ENCODE measurements around the gene ZNF428.

The ZNF428 gene

GRCh38 chr19:43616306-43616705, 3.1 kb downstream of the ZNF428 start:
- DNase-seq: no peak

- DNase-seq: no peak
Observed at GRCh38 chr19:43612374-43612773, 7.1 kb downstream of the ZNF428 start.

- no peak for DNase-seq
Observed at GRCh38 chr19:43611788-43612187, 7.6 kb downstream of the ZNF428 start, which contains the start of gene SRRM5. TSS of gene SRRM5 (plus strand) at chr19:43612088. CDS start at chr19:43612122, 34 bp downstream.

GRCh38 chr19:43610493-43610892, 8.9 kb downstream of the ZNF428 start:
- no peak for DNase-seq

GRCh38 chr19:43609872-43610271, 9.6 kb downstream of the ZNF428 start:
- DNase-seq: no peak

- no peak for DNase-seq
Observed at GRCh38 chr19:43607238-43608205, 11.9 kb downstream of the ZNF428 start.

- no peak for DNase-seq
Observed at GRCh38 chr19:43606569-43607229, 12.7 kb downstream of the ZNF428 start.

GRCh38 chr19:43605875-43606568, 13.4 kb downstream of the ZNF428 start:
- DNase-seq: no peak

- peak in 1 of 2 experiments; percentile 17 for DNase-seq
Observed at GRCh38 chr19:43600326-43600725, 19.1 kb downstream of the ZNF428 start.

- DNase-seq: peak in 1 of 2 experiments; percentile 17
Observed at GRCh38 chr19:43599635-43600295, 19.7 kb downstream of the ZNF428 start.

- DNase-seq: no peak
Observed at GRCh38 chr19:43598445-43599240, 20.8 kb downstream of the ZNF428 start.

- DNase-seq: no peak
Observed at GRCh38 chr19:43597876-43598275, 21.6 kb downstream of the ZNF428 start.

GRCh38 chr19:43596842-43597461, 22.5 kb downstream of the ZNF428 start:
- no peak for DNase-seq

- DNase-seq: peak; percentile 97 to 99
Observed at GRCh38 chr19:43595999-43596841, 23.2 kb downstream of the ZNF428 start, which contains the start of the genes IRGQ and ZNF576. TSS of gene IRGQ (minus strand) at chr19:43596134. CDS start at chr19:43595338, 796 bp downstream. TSS of gene ZNF576 (plus strand) at chr19:43596595. CDS start at chr19:43597109, 514 bp downstream.

GRCh38 chr19:43595605-43595998, 23.8 kb downstream of the ZNF428 start:
- no peak for DNase-seq

- no peak for DNase-seq
Observed at GRCh38 chr19:43594710-43595604, 24.5 kb downstream of the ZNF428 start.

- no peak for DNase-seq
Observed at GRCh38 chr19:43594081-43594697, 25.2 kb downstream of the ZNF428 start.

GRCh38 chr19:43592800-43593350, 26.6 kb downstream of the ZNF428 start:
- no peak for DNase-seq
